AG04449 (cell line): ENCODE data around the gene WASF2.
"Not testable (repeated sequence)": the region's sequence is repeated elsewhere in the genome, so short reads cannot be mapped to it uniquely, and the experiment has no call there.

Experiments
- CTCF ChIA-PET: fragments of 350-600 bp; formaldehyde crosslinking; extraction: SDS; loops from one replicate; lab custom pipeline; 2021; ENCODE audit warnings: antibody characterized with exemption; lab: Yijun Ruan, JAX
- POLR2A ChIA-PET: fragments of 400-600, 350-600 bp; formaldehyde crosslinking; extraction: SDS; loops from one replicate; lab custom pipeline; 2020; ENCODE audit warnings: antibody characterized with exemption, inconsistent platforms; lab: Yijun Ruan, JAX
- DNase-seq: peaks from one replicate; pipeline ENCODE4 v3.0.0-alpha.2; 2010; ENCODE audit warnings: low read depth, low spot score
- H3K4me3 ChIP-seq: 2 replicates; pipeline ENCODE4 v1.5.1; 2011; ENCODE audit warnings: low read depth, mild to moderate bottlenecking, control low read depth, low read length
- CTCF ChIP-seq: IDR thresholded peaks from one replicate; pipeline ENCODE4 v1.5.1; 2011; ENCODE audit warnings: mild to moderate bottlenecking, moderate library complexity, low read length, control low read depth, inconsistent platforms; ENCODE audit not compliant: insufficient read depth; ENCODE audit errors: missing control alignments

Gene WASF2

GRCh38 chr1:27503844-27504587 is 14.0 kb upstream of the WASF2 start:
- no peak for DNase-seq
- ChIA-PET CTCF (interaction anchor here (1.5 to 2.5 kb wide), 2 partner anchors 53 to 171 kb away, joined by 3 to 9 read pairs; no protein-coding TSS in a partner anchor), POLR2A (no interaction called here)
- TF ChIP-seq CTCF: no peak
- H3K4me3 ChIP-seq: no peak overlapping the region

- H3K4me3 ChIP-seq: no peak overlapping the region
- no peak for TF ChIP-seq CTCF
- POLR2A ChIA-PET: no interaction called here
- DNase-seq: no peak
- CTCF ChIA-PET: interaction anchor here (0.6 kb wide), 2 partner anchors 9 to 401 kb away, joined by 3 to 4 read pairs; no protein-coding TSS in a partner anchor
Observed at GRCh38 chr1:27503033-27503432, 13.1 kb upstream of the WASF2 start.

DNA sequence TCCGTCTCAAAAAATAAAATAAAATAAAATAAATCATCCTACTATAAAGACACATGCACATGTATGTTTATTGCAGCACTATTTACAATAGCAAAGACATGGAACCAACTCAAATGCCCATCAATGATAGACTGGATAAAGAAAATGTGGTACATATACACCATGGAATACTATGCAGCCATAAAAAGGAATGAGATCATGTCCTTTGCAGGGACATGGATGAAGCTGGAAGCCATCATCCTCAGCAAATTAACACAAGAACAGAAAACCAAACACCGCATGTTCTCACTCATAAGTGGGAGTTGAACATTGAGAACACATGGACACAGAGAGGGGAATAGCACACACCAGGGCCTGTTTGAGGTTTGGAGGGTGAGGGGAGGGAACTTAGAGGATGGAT is 11.2 kb upstream of the WASF2 start:
- DNase-seq, POLR2A ChIA-PET, H3K4me3 ChIP-seq, CTCF ChIA-PET: not testable (repeated sequence)

- no peak for TF ChIP-seq CTCF
- DNase-seq: no peak
- H3K4me3 ChIP-seq: no peak overlapping the region
- ChIA-PET CTCF (interaction anchor here (1.1 kb wide), 1 partner anchor 109 kb away, joined by 4 read pairs; no protein-coding TSS in a partner anchor), POLR2A (no interaction called here)
Observed at GRCh38 chr1:27499142-27499541, 9.2 kb upstream of the WASF2 start.

GRCh38 chr1:27496604-27497155 is 6.7 kb upstream of the WASF2 start:
- TF ChIP-seq CTCF: peak; percentile 65
- ChIA-PET CTCF (interaction anchor here (0.9 to 1.7 kb wide), 7 partner anchors 8 to 196 kb away, joined by 3 to 5 read pairs (median 4); no protein-coding TSS in a partner anchor), POLR2A (interaction anchor here (0.6 kb wide), 1 partner anchor 47 kb away, joined by 3 read pairs; no protein-coding TSS in a partner anchor)
- no peak overlapping the region; the same call in 1 of the 2 replicates for H3K4me3 ChIP-seq
- no peak for DNase-seq

DNA sequence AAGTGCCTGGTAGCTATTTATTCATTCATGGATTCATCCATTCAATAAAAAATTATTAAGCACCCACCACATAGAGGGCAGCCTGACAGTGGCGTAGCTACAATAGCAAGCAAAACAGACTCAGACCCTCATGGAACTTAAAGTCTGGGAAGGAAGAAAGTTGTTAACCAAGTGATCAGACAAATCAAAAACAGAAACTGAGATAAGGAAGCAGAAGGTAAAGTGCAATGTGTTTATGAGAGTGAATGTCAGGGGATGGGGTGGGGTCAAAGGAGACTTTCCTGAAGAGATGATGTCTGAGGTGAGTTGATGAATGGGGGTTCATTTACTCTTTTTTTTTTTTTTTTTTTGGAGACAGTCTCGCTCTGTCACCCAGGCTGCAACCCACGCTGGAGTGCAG is 2.8 kb upstream of the WASF2 start:
- TF ChIP-seq CTCF: no peak
- no peak overlapping the region for H3K4me3 ChIP-seq
- CTCF ChIA-PET: interaction anchor here (0.7 to 3.0 kb wide), 3 partner anchors 13 to 64 kb away, joined by 3 to 14 read pairs (median 4); no protein-coding TSS in a partner anchor
- no peak for DNase-seq
- POLR2A ChIA-PET: no interaction called here
